Tibial nerve (tissue), 4 donors: ENCODE results near the gene DMPK. TPM values are rescaled to one million over a fixed set of nuclear protein-coding genes. Genes with fewer than 3 reads are reported as not detected.
"Not testable (repeated sequence)": the region's sequence is repeated elsewhere in the genome, so short reads cannot be mapped to it uniquely, and the experiment has no call there.

ENCODE experiments used
- DNase-seq, 2 donors: peaks; one replicate each; pipeline ENCODE4 v3.0.0-alpha.2; 2019; ENCODE audit warnings: low spot score in 2 of 2
- H3K27ac ChIP-seq, 4 donors: fragments of 200-600 bp; sonication (generic) in 3 of 4; one replicate each; pipeline ENCODE4 v1.5.1; 2017 to 2019; ENCODE audit warnings: mild to moderate bottlenecking in 1 of 4
- H3K27me3 ChIP-seq, 2 donors: fragments of 200-600 bp; sonication (generic) in 1 of 2; one replicate each; pipeline versions ENCODE4 v1.5.1 to v1.6.0; 2017 to 2019
- H3K36me3 ChIP-seq, 3 donors: fragments of 200-600 bp; sonication (generic); one replicate each; pipeline ENCODE4 v1.5.1; 2018 to 2019
- H3K4me1 ChIP-seq, 4 donors: fragments of 200-600 bp; sonication (generic) in 3 of 4; one replicate each; pipeline ENCODE4 v1.5.1; 2017 to 2019
- H3K4me3 ChIP-seq, 4 donors: fragments of 200-600 bp; sonication (generic) in 3 of 4; one replicate each; pipeline ENCODE4 v1.5.1; 2017 to 2019; ENCODE audit warnings: mild to moderate bottlenecking in 1 of 4, moderate library complexity in 1 of 4
- H3K9me3 ChIP-seq, 4 donors: fragments of 200-600 bp; sonication (generic) in 3 of 4; one replicate each; pipeline ENCODE4 v1.5.1; 2017 to 2019
- EP300 ChIP-seq, 2 donors: sonication (generic); formaldehyde crosslinking; IDR thresholded peaks; one replicate each; pipeline ENCODE4 v1.6.1; 2017; ENCODE audit warnings: antibody characterized with exemption in 2 of 2, mild to moderate bottlenecking in 1 of 2
- POLR2A ChIP-seq, 2 donors: fragments of 450-650 bp; IDR thresholded peaks; one replicate each; pipeline ENCODE4 v1.6.1; 2017; ENCODE audit warnings: antibody characterized with exemption in 2 of 2, mild to moderate bottlenecking in 2 of 2, moderate library complexity in 2 of 2
- WGBS, 2 donors: methylation state at CpG; one replicate each; pipeline ENCODE4 v1.1.5; 2018; 5-methylcytosine and 5-hydroxymethylcytosine counted together
- total RNA-seq, 4 donors: library from RNA; depleted of rRNA; stranded (reverse); fragments of >200 nt; gene quantifications; one replicate each; pipeline ENCODE4 v1.1.0, GENCODE V29; 2016
- TF ChIP-seq, protein P1 (sequence below), 5 experiments: fragments of 200-600 bp in 3 of 5; fragments of 450-650 bp in 2 of 5; sonication (generic) in 3 of 5; IDR thresholded peaks; one replicate each; pipeline ENCODE4 v1.5.1; 2016 to 2019; ENCODE audit warnings: antibody characterized with exemption in 5 of 5, mild to moderate bottlenecking in 3 of 5, moderate library complexity in 2 of 5

The DMPK gene
- total RNA-seq, 4 donors from 2014 or later, result 59.0 to 87.9 (median 77.4) TPM

DNA sequence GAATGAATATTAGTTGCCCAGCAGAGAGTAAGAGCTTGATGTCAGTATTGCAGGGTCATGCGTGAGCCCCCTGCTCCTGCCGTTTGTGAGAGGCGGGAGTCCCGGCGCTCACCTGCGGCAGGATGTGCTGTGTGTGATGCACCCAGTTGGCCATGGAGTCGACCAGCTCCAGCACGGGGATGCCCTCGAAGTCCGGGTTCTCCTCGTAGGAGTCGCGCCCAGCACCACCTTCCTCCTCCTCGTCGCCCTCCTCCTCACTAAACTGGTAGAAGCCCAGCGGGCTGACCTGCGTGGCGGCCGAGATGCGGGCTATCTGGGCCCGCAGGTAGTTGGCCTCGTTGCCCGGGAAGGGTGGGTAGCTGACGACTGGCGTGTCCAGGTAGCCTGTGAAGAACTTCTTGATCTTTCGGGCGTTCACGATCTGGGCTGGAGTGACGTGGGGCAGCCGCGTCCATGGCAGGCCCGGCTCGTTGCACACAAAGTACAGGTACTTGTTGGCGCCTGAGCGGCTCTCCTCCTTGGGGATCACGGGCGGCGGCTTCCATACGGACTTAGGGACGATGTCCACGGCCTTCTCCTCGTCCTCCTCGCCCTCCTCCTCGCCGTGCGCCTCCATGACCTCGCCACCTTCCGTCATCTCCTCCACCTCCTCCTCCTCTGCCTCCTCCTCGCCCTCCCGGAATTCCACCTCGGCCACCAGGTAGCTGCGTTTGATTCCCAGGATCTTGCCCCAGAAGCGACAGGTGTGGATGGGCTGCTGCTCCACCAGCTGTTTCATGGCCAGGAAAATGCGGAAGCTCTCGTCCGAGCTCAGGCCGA, 22.1 kb upstream of the DMPK start:
- Histone ChIP-seq H3K36me3 (no peaks in the 10 kb centered on the region), H3K4me3 (no peak overlapping the region), H3K27ac (no peak overlapping the region), H3K4me1 (peaks cover 0 to under 1% (median under 1%) of the 10 kb centered on the region in 4 donors), H3K27me3 (peaks cover 0 to 8% of the 10 kb centered on the region in 2 donors), H3K9me3 (no peaks in the 10 kb centered on the region)
- no peak for TF ChIP-seq POLR2A (IDR thresholded peaks at IDR 0.05)
- no peak for TF ChIP-seq EP300 (IDR thresholded peaks at IDR 0.05)
- 91% methylated on average over 51 to 56 of the region's 57 CpGs for WGBS, 2 donors
- DNase-seq, result no peak

DNA sequence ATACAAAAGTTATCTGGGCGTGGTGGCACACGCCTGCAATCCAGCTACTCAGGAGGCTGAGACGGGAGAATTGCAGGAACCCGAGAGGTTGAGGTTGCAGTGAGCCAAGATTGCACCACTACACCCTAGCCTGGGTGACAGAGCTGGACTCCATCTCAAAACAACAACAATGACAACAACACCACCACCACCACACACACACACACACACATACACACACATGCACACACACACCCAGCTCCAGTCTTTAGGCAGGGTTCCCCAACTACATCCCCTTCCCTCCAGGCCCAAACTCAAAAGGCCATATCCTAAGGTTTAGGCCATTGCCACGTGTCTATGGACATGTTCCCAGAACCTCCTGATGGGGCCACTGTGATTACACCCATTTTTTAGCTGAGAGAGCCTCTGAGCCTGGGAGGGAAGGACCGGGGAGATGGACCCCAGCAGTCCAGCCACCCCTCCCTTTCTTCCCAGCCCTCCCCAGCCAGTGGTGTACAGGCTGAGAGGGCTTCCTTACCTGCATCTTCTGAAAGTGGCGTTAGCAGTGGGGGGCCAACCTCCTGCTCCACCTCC, 19.4 kb upstream of the DMPK start:
- Histone ChIP-seq H3K36me3 (no peaks in the 10 kb centered on the region), H3K27ac (no peak overlapping the region), H3K27me3 (peaks cover 0 to 8% of the 10 kb centered on the region in 2 donors), H3K4me1 (peaks cover 0 to 8% (median 3%) of the 10 kb centered on the region in 4 donors), H3K9me3 (no peaks in the 10 kb centered on the region), H3K4me3 (no peak overlapping the region)
- TF ChIP-seq, protein P1, sequence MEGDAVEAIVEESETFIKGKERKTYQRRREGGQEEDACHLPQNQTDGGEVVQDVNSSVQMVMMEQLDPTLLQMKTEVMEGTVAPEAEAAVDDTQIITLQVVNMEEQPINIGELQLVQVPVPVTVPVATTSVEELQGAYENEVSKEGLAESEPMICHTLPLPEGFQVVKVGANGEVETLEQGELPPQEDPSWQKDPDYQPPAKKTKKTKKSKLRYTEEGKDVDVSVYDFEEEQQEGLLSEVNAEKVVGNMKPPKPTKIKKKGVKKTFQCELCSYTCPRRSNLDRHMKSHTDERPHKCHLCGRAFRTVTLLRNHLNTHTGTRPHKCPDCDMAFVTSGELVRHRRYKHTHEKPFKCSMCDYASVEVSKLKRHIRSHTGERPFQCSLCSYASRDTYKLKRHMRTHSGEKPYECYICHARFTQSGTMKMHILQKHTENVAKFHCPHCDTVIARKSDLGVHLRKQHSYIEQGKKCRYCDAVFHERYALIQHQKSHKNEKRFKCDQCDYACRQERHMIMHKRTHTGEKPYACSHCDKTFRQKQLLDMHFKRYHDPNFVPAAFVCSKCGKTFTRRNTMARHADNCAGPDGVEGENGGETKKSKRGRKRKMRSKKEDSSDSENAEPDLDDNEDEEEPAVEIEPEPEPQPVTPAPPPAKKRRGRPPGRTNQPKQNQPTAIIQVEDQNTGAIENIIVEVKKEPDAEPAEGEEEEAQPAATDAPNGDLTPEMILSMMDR (IDR thresholded peaks at IDR 0.05), result no peak
- TF ChIP-seq EP300 (IDR thresholded peaks at IDR 0.05) (no peak), POLR2A (IDR thresholded peaks at IDR 0.05) (no peak)
- 66 to 72% methylated on average over 7 of the region's 7 CpGs for WGBS, 2 donors
- no peak for DNase-seq

DNA sequence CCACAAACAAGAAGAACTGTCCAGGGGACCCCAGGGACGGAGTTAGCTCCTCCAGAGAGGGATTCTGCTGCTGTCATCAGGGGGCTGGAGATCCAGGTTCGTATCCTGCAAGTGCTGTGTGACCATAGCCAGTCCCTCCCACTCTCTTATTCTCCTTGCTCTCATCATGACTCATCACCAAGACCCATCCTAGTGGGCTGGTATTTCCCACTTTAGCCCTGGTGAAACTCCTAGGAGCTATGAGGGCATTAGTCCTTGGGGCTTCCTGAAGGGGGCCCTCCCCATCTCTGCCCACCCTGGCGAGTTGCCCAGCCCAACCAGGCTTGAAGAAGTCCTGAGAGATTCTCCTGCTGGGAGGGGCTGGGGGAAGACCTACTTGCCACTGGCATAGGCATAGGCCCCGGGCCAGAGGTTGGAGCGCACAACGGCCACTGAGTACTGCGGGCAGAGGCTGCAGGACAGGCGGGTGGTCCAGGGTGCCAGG, 17.8 kb upstream of the DMPK start:
- no peak overlapping the region for H3K4me3 ChIP-seq
- WGBS, 2 donors, result 70 to 74% methylated on average over 7 to 8 of the region's 8 CpGs
- no peak overlapping the region for H3K27ac ChIP-seq
- no peak for DNase-seq
- H3K36me3 ChIP-seq, result no peaks in the 10 kb centered on the region
- TF ChIP-seq, protein P1 (IDR thresholded peaks at IDR 0.05), result no peak
- TF ChIP-seq POLR2A (IDR thresholded peaks at IDR 0.05), result no peak
- no peak for TF ChIP-seq EP300 (IDR thresholded peaks at IDR 0.05)
- no peaks in the 10 kb centered on the region for H3K9me3 ChIP-seq
- peaks cover 0 to 8% of the 10 kb centered on the region in 2 donors for H3K27me3 ChIP-seq
- peaks cover 0 to 8% (median 3%) of the 10 kb centered on the region in 4 donors for H3K4me1 ChIP-seq

DNA sequence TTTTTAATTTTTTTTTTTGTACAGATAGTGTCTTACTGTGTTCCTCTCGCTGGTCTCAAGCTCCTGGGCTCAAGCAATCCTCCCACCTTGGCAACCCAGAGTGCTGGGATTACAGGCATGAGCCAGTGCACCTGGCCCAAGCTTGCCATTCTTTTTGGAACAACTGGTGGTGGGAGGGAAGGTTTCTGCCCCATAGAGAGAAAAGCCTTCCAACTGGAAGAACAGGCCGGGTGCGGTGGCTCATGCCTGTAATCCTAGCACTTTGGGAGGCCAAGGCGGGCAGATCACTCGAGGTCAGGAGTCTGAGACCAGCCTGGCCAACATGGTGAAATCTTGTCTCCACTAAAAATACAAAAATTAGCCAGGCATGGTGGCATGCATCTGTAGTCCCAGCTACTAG, 17.3 kb upstream of the DMPK start:
- H3K4me3 ChIP-seq, H3K4me1 ChIP-seq, H3K9me3 ChIP-seq, H3K27me3 ChIP-seq, DNase-seq, H3K36me3 ChIP-seq, H3K27ac ChIP-seq: not testable (repeated sequence)
- 92% methylated on average over 5 of the region's 5 CpGs for WGBS, 2 donors

DNA sequence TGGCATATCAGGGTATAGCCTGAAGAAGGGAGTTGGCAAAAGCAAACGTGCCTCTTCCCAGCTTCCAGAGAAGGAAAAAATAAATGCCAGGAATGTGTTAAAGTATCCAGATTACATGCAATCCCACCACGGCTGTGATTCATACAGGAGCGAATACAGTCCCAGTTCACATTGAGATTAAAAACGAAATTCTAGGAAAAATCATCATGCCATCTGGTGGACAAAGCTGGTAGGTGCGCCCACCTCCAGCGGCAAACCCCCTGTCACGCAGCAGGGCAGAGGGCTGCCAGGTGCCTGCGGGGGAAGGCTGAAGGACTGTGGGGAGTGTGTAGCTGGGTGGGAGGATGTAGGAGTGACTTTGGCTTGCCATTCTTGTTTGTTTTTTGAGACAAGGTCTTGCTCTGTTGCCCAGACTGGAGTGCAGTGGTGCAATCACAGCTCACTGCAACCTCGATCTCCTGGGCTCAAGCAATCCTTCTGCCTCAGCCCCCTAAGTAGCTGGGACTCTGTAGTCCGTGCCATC, 16.8 kb upstream of the DMPK start:
- TF ChIP-seq POLR2A (IDR thresholded peaks at IDR 0.05) (no peak), EP300 (IDR thresholded peaks at IDR 0.05) (peak; percentile 28 to 41)
- TF ChIP-seq, protein P1 (IDR thresholded peaks at IDR 0.05), result peak; percentile 77 to 93 (median 88)
- Histone ChIP-seq H3K36me3 (no peaks in the 10 kb centered on the region), H3K27ac (peak overlapping the region in 1 of 4 donors; percentile 25), H3K27me3 (peaks cover 0 to 8% of the 10 kb centered on the region in 2 donors), H3K9me3 (no peaks in the 10 kb centered on the region), H3K4me1 (peaks cover 0 to 8% (median 3%) of the 10 kb centered on the region in 4 donors), H3K4me3 (no peak overlapping the region)
- DNase-seq, result peak in 1 of 2 donors; percentile 65
- WGBS, 2 donors, result 7 to 8% methylated on average over 10 of the region's 10 CpGs

- H3K4me1 ChIP-seq, result peaks cover 0 to 33% (median 18%) of the 10 kb centered on the region in 4 donors
- no peaks in the 10 kb centered on the region for H3K27me3 ChIP-seq
- H3K4me3 ChIP-seq, result no peak overlapping the region
- TF ChIP-seq EP300 (IDR thresholded peaks at IDR 0.05) (no peak), POLR2A (IDR thresholded peaks at IDR 0.05) (no peak)
- TF ChIP-seq, protein P1 (IDR thresholded peaks at IDR 0.05), result no peak
- H3K9me3 ChIP-seq, result no peaks in the 10 kb centered on the region
- H3K36me3 ChIP-seq, result peaks cover 0 to 15% (median under 1%) of the 10 kb centered on the region in 3 donors
- H3K27ac ChIP-seq, result no peak overlapping the region
- WGBS, 2 donors, result 77 to 84% methylated on average over 2 of the region's 2 CpGs
- DNase-seq, result no peak
These were observed 12.3 kb upstream of the DMPK start for GRCh38 chr19:45794627-45795026.
